KMS-11 (cell line): ENCODE data around the gene SEC14L2.
"Not testable (repeated sequence)": the region's sequence is repeated elsewhere in the genome, so short reads cannot be mapped to it uniquely, and the experiment has no call there.

Experiments
- H2AFZ ChIP-seq: fragments of 200-600 bp; sonication (generic); 2 replicates; pipeline ENCODE4 v1.6.1; 2016; ENCODE audit warnings: antibody characterized with exemption, mixed run types, low read depth
- H3K27ac ChIP-seq: fragments of 200-600 bp; sonication (generic); 2 replicates; pipeline ENCODE4 v1.6.1; 2016; ENCODE audit warnings: mild to moderate bottlenecking, mixed run types
- H3K27me3 ChIP-seq: fragments of 200-600 bp; sonication (generic); 2 replicates; pipeline ENCODE4 v1.6.1; 2017; ENCODE audit warnings: mild to moderate bottlenecking, low read depth, mixed run types, moderate library complexity; ENCODE audit not compliant: insufficient read depth
- H3K36me3 ChIP-seq: fragments of 200-600 bp; sonication (generic); 2 replicates; pipeline ENCODE4 v1.6.1; 2017; ENCODE audit warnings: mild to moderate bottlenecking, mixed run types; ENCODE audit not compliant: insufficient read depth
- H3K4me1 ChIP-seq: fragments of 200-600 bp; sonication (generic); 2 replicates; pipeline ENCODE4 v1.6.1; 2016; ENCODE audit warnings: mild to moderate bottlenecking, low read depth, mixed run types; ENCODE audit not compliant: poor library complexity, severe bottlenecking
- H3K4me2 ChIP-seq: fragments of 200-600 bp; sonication (generic); 2 replicates; pipeline ENCODE4 v1.7.0; 2016; ENCODE audit warnings: mild to moderate bottlenecking, mixed run types
- H3K4me3 ChIP-seq: fragments of 200-600 bp; sonication (generic); IDR thresholded peaks from 2 replicates; pipeline ENCODE4 v1.6.1; 2017; ENCODE audit warnings: low read depth, low read length, mixed read lengths; ENCODE audit not compliant: insufficient read depth
- H3K79me2 ChIP-seq: fragments of 200-600 bp; sonication (generic); 2 replicates; pipeline ENCODE4 v1.6.1; 2016; ENCODE audit warnings: low read depth, mixed run types; ENCODE audit not compliant: insufficient read depth
- H3K9ac ChIP-seq: fragments of 200-600 bp; sonication (generic); 2 replicates; pipeline ENCODE4 v1.6.1; 2016; ENCODE audit warnings: mild to moderate bottlenecking, mixed run types
- H4K20me1 ChIP-seq: fragments of 200-600 bp; sonication (generic); 2 replicates; pipeline ENCODE4 v1.6.1; 2016; ENCODE audit warnings: mild to moderate bottlenecking, mixed run types; ENCODE audit not compliant: insufficient read depth
- TF ChIP-seq, protein P1 (sequence below): fragments of 200-600 bp; sonication (generic); conservative IDR thresholded peaks from 2 replicates; pipeline ENCODE4 v1.6.1; 2017; ENCODE audit warnings: low read depth, mild to moderate bottlenecking, antibody characterized with exemption, low read length, moderate library complexity, mixed read lengths

SEC14L2 gene

DNA sequence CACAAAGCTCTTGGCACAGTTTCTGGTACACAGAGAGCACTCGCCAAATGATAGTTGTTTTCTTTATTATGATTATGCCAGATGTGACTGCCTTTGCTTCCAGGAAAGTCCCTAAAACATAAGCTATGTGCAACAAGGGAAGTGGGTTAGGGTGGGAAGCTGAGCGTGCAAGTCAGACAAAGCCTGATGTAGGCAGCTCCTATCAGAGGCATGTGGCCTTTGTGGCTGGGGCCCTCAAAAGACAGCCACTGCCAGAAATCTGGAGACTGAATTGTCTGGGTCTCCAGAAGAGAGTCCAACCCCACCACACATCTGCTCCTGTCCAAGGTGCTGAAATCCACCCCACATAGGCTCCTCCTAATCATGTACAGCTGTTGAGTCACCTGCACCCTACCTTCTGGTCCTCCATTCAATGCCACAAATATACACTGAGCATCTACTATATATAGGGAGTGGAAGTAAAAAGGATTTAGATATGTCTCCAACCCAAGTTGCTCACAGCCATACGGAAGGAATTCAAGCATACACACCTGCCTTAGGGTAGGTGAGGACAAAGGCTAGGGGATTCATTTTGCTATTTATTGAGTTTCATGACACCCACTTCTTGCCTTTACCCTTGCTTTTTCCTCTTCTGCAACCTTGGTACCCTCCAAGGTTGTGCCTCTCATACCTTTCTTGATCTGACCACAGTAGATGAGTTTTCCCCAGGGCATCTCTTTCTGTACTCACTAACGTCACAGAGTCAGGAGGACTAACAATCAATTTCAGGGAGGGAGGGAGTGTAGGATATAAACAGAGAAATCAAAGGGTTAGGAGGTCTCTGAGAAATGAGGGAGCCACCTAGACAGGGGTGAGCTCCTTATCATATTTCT lies 62.6 kb downstream of the SEC14L2 start:
- Histone ChIP-seq H2AFZ (no peak overlapping the region), H3K27me3 (peaks cover 3% of the 10 kb centered on the region; the same call in 1 of the 2 replicates), H3K36me3 (no peaks in the 10 kb centered on the region), H3K9ac (no peak overlapping the region), H4K20me1 (no peaks in the 10 kb centered on the region), H3K79me2 (no peaks in the 10 kb centered on the region), H3K4me1 (peaks cover 14% of the 10 kb centered on the region), H3K4me3 (no peak overlapping the region), H3K4me2 (peak overlapping the region; percentile 26; the same call in 1 of the 2 replicates), H3K27ac (no peak overlapping the region)
- TF ChIP-seq, protein P1, sequence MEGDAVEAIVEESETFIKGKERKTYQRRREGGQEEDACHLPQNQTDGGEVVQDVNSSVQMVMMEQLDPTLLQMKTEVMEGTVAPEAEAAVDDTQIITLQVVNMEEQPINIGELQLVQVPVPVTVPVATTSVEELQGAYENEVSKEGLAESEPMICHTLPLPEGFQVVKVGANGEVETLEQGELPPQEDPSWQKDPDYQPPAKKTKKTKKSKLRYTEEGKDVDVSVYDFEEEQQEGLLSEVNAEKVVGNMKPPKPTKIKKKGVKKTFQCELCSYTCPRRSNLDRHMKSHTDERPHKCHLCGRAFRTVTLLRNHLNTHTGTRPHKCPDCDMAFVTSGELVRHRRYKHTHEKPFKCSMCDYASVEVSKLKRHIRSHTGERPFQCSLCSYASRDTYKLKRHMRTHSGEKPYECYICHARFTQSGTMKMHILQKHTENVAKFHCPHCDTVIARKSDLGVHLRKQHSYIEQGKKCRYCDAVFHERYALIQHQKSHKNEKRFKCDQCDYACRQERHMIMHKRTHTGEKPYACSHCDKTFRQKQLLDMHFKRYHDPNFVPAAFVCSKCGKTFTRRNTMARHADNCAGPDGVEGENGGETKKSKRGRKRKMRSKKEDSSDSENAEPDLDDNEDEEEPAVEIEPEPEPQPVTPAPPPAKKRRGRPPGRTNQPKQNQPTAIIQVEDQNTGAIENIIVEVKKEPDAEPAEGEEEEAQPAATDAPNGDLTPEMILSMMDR = no peak

DNA sequence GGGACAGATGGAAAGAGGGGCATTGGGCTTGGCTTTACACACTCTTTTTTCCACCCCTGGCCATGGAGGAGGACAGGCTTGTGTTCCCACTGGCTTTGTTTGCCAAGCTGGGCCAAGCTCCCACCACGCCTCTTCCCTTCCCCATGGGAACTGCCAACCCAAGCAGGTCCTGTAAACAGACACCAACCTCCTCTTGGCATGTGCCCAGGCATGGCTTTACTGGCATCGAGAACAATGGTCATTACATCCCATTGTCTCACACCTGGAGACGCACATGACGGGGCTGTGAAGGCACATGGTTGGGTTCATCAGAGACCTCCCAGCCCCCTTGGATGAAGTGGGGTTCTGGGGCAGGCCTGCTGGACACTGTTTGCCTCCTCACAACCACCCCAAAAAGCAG lies 63.3 kb downstream of the SEC14L2 start:
- Histone ChIP-seq H3K9ac (no peak overlapping the region), H3K79me2 (no peaks in the 10 kb centered on the region), H3K4me2 (no peak overlapping the region), H3K4me1 (peaks cover 14% of the 10 kb centered on the region), H4K20me1 (no peaks in the 10 kb centered on the region), H3K27me3 (peaks cover 5% of the 10 kb centered on the region; the same call in 1 of the 2 replicates), H3K4me3 (no peak overlapping the region), H3K36me3 (no peaks in the 10 kb centered on the region), H3K27ac (no peak overlapping the region), H2AFZ (no peak overlapping the region)
- TF ChIP-seq, protein P1 = no peak

DNA sequence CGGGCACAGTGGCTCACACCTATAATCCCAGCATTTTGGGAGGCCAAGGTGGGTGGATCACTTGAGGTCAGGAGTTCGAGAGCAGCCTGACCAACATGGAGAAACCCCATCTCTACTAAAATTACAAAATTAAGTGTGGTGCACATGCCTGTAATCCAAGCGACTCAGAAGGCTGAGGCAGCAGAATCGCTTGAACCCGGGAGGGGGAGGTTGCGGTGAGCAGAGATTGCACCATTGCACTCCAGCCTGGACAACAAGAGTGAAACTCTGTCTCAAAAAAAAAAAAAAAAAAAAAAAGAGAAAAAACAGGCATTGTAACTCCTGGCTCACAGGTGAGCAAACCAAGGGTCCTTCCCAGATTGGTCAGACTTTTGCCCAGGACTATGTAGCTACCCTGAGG lies 63.7 kb downstream of the SEC14L2 start:
- not testable (repeated sequence) for H3K9ac ChIP-seq, H4K20me1 ChIP-seq

DNA sequence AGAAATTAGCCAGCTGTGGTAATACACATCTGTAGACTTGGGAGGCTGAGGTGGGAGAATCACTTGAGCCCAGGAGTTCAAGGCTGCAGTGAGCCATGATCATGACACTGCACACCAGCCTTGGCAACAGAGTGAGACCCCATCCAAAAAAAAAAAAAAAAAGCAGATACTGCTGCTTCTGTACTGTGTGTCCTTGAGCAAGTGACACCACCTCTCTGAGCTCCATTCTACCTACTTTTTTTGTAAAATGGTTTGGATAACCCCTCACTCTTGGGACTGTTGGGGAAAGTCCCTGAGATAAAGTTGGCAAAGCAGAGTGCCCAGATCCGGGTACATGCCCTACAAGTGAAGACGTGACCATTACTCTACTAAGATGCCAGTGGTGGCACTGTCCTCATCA lies 72.3 kb downstream of the SEC14L2 start:
- Histone ChIP-seq H3K4me3 (no peak overlapping the region), H4K20me1 (no peaks in the 10 kb centered on the region), H3K27me3 (peaks cover 54% of the 10 kb centered on the region; the same call in 1 of the 2 replicates), H3K36me3 (no peaks in the 10 kb centered on the region), H3K79me2 (no peaks in the 10 kb centered on the region), H3K4me2 (no peak overlapping the region), H2AFZ (no peak overlapping the region), H3K27ac (no peak overlapping the region), H3K9ac (no peak overlapping the region), H3K4me1 (no peaks in the 10 kb centered on the region)
- TF ChIP-seq, protein P1 = no peak

More for the DNA sequence above, 63.7 kb downstream of the SEC14L2 start:
- H2AFZ ChIP-seq, H3K36me3 ChIP-seq, H3K4me3 ChIP-seq, H3K27me3 ChIP-seq, H3K4me2 ChIP-seq, H3K79me2 ChIP-seq, H3K27ac ChIP-seq: not testable (repeated sequence)
- H3K4me1 ChIP-seq = peaks cover 14% of the 10 kb centered on the region

DNA sequence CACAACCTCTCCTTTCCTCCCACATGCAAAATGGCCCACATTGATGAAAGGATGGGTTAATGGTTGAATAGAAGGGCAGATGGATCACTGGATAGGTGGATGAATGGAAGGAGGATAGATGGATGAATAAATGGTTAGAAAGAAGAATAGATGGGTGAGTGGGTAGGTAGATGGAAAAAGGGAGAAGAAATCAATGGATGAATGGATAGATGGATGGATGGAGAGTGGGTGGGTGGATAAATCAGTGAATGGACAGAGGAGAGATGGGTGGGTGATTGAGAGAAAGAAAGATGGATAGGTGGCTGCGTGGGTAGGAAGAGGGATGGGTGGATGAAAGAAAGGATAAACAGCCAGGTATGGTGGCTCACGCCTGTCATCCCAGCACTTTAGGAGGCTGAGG lies 73.8 kb downstream of the SEC14L2 start:
- Histone ChIP-seq H3K79me2 (no peaks in the 10 kb centered on the region), H3K4me3 (no peak overlapping the region), H4K20me1 (no peaks in the 10 kb centered on the region), H2AFZ (no peak overlapping the region), H3K36me3 (no peaks in the 10 kb centered on the region), H3K4me2 (no peak overlapping the region), H3K9ac (no peak overlapping the region), H3K4me1 (no peaks in the 10 kb centered on the region), H3K27me3 (peaks cover 62% of the 10 kb centered on the region; the same call in 1 of the 2 replicates), H3K27ac (no peak overlapping the region)
- TF ChIP-seq, protein P1 = no peak
